Activated naive CD8-positive, alpha-beta T cell treated with anti-CD3 and anti-CD28 coated beads, Interleukin-2, amount 50 U/mL, for 16 hours (primary cell): Measurements from ENCODE around the gene RAF1.

Experiments used
- DNase-seq: peaks from one replicate; pipeline ENCODE4 v3.0.0-alpha.2; 2020; ENCODE audit warnings: low read depth, low spot score

RAF1 gene

GRCh38 chr3:12591997-12592715, 71.8 kb downstream of the RAF1 start:
- DNase-seq: no peak

- no peak for DNase-seq
Measured at GRCh38 chr3:12591456-12591855, 72.5 kb downstream of the RAF1 start.

GRCh38 chr3:12590096-12590495, 73.8 kb downstream of the RAF1 start:
- no peak for DNase-seq

- DNase-seq: no peak
Measured at GRCh38 chr3:12588039-12589009, 75.6 kb downstream of the RAF1 start.

GRCh38 chr3:12586403-12586802, 77.5 kb downstream of the RAF1 start:
- no peak for DNase-seq

- no peak for DNase-seq
Measured at GRCh38 chr3:12585970-12586369, 77.9 kb downstream of the RAF1 start.

GRCh38 chr3:12585181-12585580, 78.7 kb downstream of the RAF1 start:
- no peak for DNase-seq

- DNase-seq: no peak
Measured at GRCh38 chr3:12584083-12584482, 79.8 kb downstream of the RAF1 start.

- DNase-seq: no peak
Measured at GRCh38 chr3:12583280-12583679, 80.6 kb downstream of the RAF1 start.

- no peak for DNase-seq
Measured at GRCh38 chr3:12582730-12583129, 81.2 kb downstream of the RAF1 start.

GRCh38 chr3:12579905-12580304, 84.0 kb downstream of the RAF1 start:
- DNase-seq: no peak

- DNase-seq: no peak
Measured at GRCh38 chr3:12579456-12579855, 84.5 kb downstream of the RAF1 start.

- no peak for DNase-seq
Measured at GRCh38 chr3:12578742-12579141, 85.2 kb downstream of the RAF1 start.

- no peak for DNase-seq
Measured at GRCh38 chr3:12577379-12577778, 86.5 kb downstream of the RAF1 start.

GRCh38 chr3:12574661-12575060, 89.3 kb downstream of the RAF1 start:
- no peak for DNase-seq

GRCh38 chr3:12574131-12574530, 89.8 kb downstream of the RAF1 start:
- DNase-seq: no peak

GRCh38 chr3:12571986-12572385, 91.9 kb downstream of the RAF1 start:
- DNase-seq: no peak

- no peak for DNase-seq
Measured at GRCh38 chr3:12569836-12570235, 94.1 kb downstream of the RAF1 start.

GRCh38 chr3:12568747-12569146, 95.2 kb downstream of the RAF1 start:
- DNase-seq: no peak

GRCh38 chr3:12566976-12567375, 96.9 kb downstream of the RAF1 start:
- DNase-seq: no peak

- DNase-seq: no peak
Measured at GRCh38 chr3:12562451-12562850, 101.5 kb downstream of the RAF1 start.

- DNase-seq: no peak
Measured at GRCh38 chr3:12561397-12561796, 102.5 kb downstream of the RAF1 start.
